ENCODE results near the gene FKBP1A.

Gene FKBP1A

DNA sequence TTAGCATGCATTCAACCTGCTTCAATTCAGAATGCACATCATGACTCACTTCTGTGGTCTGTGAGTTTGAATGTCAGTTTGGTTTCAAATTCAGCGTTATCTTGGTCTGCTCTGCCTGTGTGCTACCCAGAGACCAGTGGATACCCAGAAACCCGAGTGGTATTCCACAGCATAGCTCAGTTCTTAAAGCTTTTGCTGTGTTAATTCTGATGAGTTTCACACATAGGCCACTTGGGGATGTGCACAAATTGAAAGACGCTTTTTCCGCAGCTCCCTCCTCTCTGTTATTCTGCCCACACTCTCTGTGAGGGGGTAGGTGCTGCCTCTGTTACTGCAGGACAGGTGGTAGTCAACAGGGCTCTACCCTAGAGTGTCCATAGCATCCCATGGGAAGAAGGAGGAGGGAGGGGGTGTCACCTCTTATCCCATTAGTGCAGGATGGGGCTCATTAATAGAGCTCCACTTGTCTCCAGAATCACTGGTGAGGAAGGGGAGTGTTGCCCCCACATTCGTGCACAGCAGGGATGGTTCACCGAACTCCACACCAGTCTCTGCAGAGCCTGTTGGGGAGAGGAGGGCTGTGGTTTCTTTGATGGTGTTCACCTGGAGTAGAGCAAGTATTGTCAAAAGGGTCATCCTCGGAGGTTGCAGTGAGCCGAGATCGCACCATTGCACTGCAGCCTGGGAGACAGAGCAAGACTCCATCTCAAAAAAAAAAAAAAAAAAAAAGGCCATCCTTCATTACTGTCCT is 34.8 kb downstream of the FKBP1A start:
- TF ChIP-seq, protein P1, sequence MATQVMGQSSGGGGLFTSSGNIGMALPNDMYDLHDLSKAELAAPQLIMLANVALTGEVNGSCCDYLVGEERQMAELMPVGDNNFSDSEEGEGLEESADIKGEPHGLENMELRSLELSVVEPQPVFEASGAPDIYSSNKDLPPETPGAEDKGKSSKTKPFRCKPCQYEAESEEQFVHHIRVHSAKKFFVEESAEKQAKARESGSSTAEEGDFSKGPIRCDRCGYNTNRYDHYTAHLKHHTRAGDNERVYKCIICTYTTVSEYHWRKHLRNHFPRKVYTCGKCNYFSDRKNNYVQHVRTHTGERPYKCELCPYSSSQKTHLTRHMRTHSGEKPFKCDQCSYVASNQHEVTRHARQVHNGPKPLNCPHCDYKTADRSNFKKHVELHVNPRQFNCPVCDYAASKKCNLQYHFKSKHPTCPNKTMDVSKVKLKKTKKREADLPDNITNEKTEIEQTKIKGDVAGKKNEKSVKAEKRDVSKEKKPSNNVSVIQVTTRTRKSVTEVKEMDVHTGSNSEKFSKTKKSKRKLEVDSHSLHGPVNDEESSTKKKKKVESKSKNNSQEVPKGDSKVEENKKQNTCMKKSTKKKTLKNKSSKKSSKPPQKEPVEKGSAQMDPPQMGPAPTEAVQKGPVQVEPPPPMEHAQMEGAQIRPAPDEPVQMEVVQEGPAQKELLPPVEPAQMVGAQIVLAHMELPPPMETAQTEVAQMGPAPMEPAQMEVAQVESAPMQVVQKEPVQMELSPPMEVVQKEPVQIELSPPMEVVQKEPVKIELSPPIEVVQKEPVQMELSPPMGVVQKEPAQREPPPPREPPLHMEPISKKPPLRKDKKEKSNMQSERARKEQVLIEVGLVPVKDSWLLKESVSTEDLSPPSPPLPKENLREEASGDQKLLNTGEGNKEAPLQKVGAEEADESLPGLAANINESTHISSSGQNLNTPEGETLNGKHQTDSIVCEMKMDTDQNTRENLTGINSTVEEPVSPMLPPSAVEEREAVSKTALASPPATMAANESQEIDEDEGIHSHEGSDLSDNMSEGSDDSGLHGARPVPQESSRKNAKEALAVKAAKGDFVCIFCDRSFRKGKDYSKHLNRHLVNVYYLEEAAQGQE (IDR thresholded peaks at IDR 0.05; ENCODE audit: low read depth): no peak
- TF ChIP-seq TEAD4 (IDR thresholded peaks at IDR 0.05) (no peak), CREB1 (IDR thresholded peaks at IDR 0.05; ENCODE audit: low read depth) (no peak), FOXM1 (IDR thresholded peaks at IDR 0.05; ENCODE audit: borderline replicate concordance, low read depth) (no peak), YY1 (IDR thresholded peaks at IDR 0.05; ENCODE audit: low read depth) (no peak), TAF1 (IDR thresholded peaks at IDR 0.05; ENCODE audit: low read depth) (no peak), CEBPB (IDR thresholded peaks at IDR 0.05) (no peak), EGR1 (IDR thresholded peaks at IDR 0.05) (no peak), ZBTB7A (IDR thresholded peaks at IDR 0.05; ENCODE audit: low read depth) (no peak)
- TF ChIP-seq, protein P2, sequence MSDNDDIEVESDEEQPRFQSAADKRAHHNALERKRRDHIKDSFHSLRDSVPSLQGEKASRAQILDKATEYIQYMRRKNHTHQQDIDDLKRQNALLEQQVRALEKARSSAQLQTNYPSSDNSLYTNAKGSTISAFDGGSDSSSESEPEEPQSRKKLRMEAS (IDR thresholded peaks at IDR 0.05): no peak
- TF ChIP-seq, protein P3, sequence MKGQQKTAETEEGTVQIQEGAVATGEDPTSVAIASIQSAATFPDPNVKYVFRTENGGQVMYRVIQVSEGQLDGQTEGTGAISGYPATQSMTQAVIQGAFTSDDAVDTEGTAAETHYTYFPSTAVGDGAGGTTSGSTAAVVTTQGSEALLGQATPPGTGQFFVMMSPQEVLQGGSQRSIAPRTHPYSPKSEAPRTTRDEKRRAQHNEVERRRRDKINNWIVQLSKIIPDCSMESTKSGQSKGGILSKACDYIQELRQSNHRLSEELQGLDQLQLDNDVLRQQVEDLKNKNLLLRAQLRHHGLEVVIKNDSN (IDR thresholded peaks at IDR 0.05): no peak

DNA sequence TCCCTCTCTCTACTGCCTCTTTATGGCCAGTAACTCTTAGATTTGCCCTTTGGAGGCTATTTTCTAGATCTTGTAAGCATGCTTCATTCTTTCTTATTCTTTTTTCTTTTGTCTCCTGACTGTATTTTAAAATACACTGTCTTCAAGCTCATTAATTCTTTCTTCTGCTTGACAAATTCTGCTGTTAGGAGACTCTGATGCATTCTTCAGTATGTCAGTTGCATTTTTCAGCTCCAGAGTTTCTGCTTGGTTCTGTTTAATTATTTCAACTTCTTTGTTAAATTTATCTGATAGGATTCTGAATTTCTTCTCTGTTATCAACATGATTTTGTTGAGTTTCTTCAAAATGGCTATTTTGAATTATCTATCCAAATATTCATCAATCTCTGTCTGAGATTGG is 38.9 kb downstream of the FKBP1A start:
- TF ChIP-seq RAD21 (IDR thresholded peaks at IDR 0.05; ENCODE audit: low read depth): no peak
- no peak for TF ChIP-seq EGR1 (IDR thresholded peaks at IDR 0.05)
- no peak for TF ChIP-seq CREB1 (IDR thresholded peaks at IDR 0.05; ENCODE audit: low read depth)
- no peak for TF ChIP-seq YY1 (IDR thresholded peaks at IDR 0.05; ENCODE audit: low read depth)
- TF ChIP-seq, protein P2 (IDR thresholded peaks at IDR 0.05): no peak
- TF ChIP-seq ZBTB7A (IDR thresholded peaks at IDR 0.05; ENCODE audit: low read depth): no peak
- no peak for TF ChIP-seq FOXM1 (IDR thresholded peaks at IDR 0.05; ENCODE audit: borderline replicate concordance, low read depth)
- no peak for TF ChIP-seq TAF1 (IDR thresholded peaks at IDR 0.05; ENCODE audit: low read depth)
- TF ChIP-seq, protein P1 (IDR thresholded peaks at IDR 0.05; ENCODE audit: low read depth): no peak
- TF ChIP-seq, protein P3 (IDR thresholded peaks at IDR 0.05): no peak
- TF ChIP-seq TEAD4 (IDR thresholded peaks at IDR 0.05): no peak
- no peak for TF ChIP-seq CEBPB (IDR thresholded peaks at IDR 0.05)
- no peak for TF ChIP-seq TCF12 (IDR thresholded peaks at IDR 0.05; ENCODE audit: low read depth)
- TF ChIP-seq EP300 (IDR thresholded peaks at IDR 0.05; ENCODE audit: borderline replicate concordance): no peak

DNA sequence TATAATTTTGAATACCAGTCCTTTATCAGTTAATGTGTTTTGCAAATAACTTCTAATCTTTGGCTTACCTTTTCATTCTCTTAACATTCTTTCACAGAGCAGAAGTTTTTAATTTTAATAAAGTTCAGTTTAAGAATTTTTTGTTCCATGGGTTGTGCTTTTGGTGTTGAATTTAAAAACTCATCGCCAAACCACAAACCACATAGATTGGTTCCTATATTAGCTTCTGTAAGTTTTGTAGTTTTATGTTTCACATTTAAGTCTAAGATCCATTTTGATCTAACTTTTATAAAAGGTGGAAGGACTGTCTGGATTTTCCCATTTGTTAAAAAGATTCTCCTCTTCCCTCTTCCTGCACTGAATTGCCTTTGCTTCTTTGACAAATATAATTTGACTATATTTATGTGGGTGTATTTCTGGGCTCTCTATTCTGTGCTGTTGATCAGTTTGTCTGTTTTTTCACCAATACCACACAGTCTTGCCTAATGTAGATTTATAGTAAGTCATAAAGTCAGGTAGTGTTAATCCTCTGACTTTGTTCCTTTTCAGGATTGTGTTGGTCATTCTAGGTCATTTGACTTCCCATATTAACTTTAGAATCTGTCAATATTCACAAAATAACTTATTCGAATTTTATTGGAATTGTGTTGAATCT is 46.4 kb downstream of the FKBP1A start:
- TF ChIP-seq NFIC (IDR thresholded peaks at IDR 0.05): no peak
- no peak for TF ChIP-seq TAF1 (IDR thresholded peaks at IDR 0.05; ENCODE audit: low read depth)

DNA sequence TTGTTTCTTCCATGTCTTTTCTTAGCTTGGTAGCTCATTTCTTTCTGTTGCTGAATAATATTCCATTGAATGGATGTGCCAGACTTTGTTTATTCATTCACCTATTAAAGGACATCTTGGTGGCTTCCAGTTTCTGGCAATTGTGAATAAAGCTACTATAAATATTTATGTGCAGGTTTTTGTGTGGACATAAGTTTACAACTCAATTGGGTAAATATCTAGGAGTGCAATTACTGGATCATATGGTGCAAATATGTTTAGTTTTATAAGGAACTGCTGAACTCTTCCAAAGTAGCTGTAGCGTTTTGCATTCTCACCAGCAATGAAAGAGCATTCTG is 47.1 kb downstream of the FKBP1A start:
- TF ChIP-seq TCF12 (IDR thresholded peaks at IDR 0.05; ENCODE audit: low read depth) (no peak), RAD21 (IDR thresholded peaks at IDR 0.05; ENCODE audit: low read depth) (no peak), TEAD4 (IDR thresholded peaks at IDR 0.05) (no peak), EGR1 (IDR thresholded peaks at IDR 0.05) (no peak), TAF1 (IDR thresholded peaks at IDR 0.05; ENCODE audit: low read depth) (no peak), FOXM1 (IDR thresholded peaks at IDR 0.05; ENCODE audit: borderline replicate concordance, low read depth) (no peak), ZBTB7A (IDR thresholded peaks at IDR 0.05; ENCODE audit: low read depth) (no peak)
- TF ChIP-seq, protein P2 (IDR thresholded peaks at IDR 0.05): no peak
- TF ChIP-seq, protein P3 (IDR thresholded peaks at IDR 0.05): no peak

DNA sequence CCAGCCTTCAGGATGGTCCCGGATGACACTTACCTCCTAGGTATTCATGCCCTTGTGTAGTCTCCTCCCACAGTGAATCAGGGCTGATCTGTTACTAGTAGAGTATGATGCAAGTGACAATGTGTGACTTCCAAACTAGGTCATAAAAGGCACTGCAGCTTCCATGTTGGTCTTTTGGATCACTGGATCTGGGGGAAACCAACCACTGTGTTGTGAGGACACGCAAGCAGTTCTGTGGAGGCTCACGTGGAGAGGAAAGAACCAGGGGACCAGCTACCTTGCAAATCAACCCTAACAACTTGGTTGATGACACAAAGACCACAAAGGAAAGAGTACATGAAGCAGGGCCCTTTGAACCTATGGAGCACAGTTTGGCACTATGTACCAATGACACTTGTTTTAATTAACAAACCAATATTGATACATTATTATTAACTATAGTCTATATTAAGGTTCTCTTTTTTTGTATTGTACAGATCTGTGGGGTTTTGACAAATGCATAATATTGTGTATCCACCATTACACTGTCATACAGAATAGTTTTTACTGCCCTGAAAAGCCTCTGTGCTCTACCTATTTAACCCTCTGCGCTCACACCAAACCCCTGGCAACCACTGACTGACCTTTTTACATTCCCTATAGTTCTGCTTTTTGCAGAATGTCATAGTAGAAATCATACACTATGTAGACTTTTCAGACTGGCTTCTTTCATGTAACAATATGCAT is 47.7 kb downstream of the FKBP1A start:
- no peak for TF ChIP-seq RAD21 (IDR thresholded peaks at IDR 0.05; ENCODE audit: low read depth)
- TF ChIP-seq FOXM1 (IDR thresholded peaks at IDR 0.05; ENCODE audit: borderline replicate concordance, low read depth): no peak
- TF ChIP-seq YY1 (IDR thresholded peaks at IDR 0.05; ENCODE audit: low read depth): no peak
- TF ChIP-seq CEBPB (IDR thresholded peaks at IDR 0.05): no peak
- TF ChIP-seq CREB1 (IDR thresholded peaks at IDR 0.05; ENCODE audit: low read depth): no peak
- no peak for TF ChIP-seq ZBTB7A (IDR thresholded peaks at IDR 0.05; ENCODE audit: low read depth)
- TF ChIP-seq EGR1 (IDR thresholded peaks at IDR 0.05): no peak
- TF ChIP-seq, protein P1 (IDR thresholded peaks at IDR 0.05; ENCODE audit: low read depth): no peak
- no peak for TF ChIP-seq TCF12 (IDR thresholded peaks at IDR 0.05; ENCODE audit: low read depth)
- no peak for TF ChIP-seq EP300 (IDR thresholded peaks at IDR 0.05; ENCODE audit: borderline replicate concordance)

Measured in Ishikawa (cell line).